WTC11 (cell line): ENCODE results near the gene PHAF1.

Experiments used
- FOXP1 ChIP-seq: sonication (generic); formaldehyde crosslinking; IDR thresholded peaks from 2 replicates; pipeline ENCODE4 v1.8.0; 2022; ENCODE audit warnings: missing genetic modification reagents, mild to moderate bottlenecking, moderate library complexity, borderline replicate concordance
- JUN ChIP-seq: sonication (generic); formaldehyde crosslinking; IDR thresholded peaks from 2 replicates; pipeline ENCODE4 v1.8.0; 2023; ENCODE audit warnings: mild to moderate bottlenecking, missing genetic modification reagents
- TF ChIP-seq, protein P1 (sequence below): fragments of 200-600 bp; IDR thresholded peaks from 2 replicates; pipeline ENCODE4 v1.8.0; 2022; ENCODE audit warnings: antibody characterized with exemption
- TF ChIP-seq, protein P2 (sequence below): sonication (generic); formaldehyde crosslinking; conservative IDR thresholded peaks from 2 replicates; pipeline ENCODE4 v1.8.1; 2023; ENCODE audit warnings: mild to moderate bottlenecking, low read depth, missing genetic modification reagents, moderate library complexity
- TF ChIP-seq, protein P3 (sequence below): sonication (generic); formaldehyde crosslinking; IDR thresholded peaks from 2 replicates; pipeline ENCODE4 v1.8.1; 2022; ENCODE audit warnings: mild to moderate bottlenecking, moderate library complexity, missing genetic modification reagents

DNA sequence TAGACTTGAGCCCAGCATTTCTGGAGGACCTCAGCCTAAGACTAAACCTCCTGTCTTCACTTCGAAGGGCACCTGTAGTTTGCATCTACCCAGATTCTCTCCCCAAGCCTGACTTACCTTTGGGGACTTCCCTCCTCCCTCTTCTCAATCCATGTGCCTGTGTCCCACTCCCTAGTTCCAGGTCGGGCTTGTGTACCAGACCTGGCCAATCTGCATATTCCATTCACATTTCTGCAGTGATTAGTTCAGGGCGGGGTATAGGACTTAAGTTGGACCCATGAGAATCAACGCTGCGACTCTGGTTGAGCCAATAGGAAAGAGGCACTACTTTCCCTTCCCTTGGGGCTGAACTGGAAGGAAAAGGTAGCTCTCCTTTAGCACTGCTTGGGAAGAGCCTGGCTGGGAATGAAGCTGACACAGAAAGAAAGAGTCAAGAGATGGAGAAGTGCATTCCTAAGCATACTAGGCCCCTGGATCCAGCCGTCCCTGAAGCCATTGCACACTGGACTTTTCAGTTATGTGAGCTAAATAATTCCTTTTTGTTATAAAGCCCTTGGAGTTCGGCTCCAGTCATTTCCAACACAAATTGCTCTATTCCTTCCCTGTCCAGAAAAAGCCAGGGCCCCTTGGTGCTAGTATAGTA is 47.5 kb downstream of the PHAF1 start:
- TF ChIP-seq, protein P1, sequence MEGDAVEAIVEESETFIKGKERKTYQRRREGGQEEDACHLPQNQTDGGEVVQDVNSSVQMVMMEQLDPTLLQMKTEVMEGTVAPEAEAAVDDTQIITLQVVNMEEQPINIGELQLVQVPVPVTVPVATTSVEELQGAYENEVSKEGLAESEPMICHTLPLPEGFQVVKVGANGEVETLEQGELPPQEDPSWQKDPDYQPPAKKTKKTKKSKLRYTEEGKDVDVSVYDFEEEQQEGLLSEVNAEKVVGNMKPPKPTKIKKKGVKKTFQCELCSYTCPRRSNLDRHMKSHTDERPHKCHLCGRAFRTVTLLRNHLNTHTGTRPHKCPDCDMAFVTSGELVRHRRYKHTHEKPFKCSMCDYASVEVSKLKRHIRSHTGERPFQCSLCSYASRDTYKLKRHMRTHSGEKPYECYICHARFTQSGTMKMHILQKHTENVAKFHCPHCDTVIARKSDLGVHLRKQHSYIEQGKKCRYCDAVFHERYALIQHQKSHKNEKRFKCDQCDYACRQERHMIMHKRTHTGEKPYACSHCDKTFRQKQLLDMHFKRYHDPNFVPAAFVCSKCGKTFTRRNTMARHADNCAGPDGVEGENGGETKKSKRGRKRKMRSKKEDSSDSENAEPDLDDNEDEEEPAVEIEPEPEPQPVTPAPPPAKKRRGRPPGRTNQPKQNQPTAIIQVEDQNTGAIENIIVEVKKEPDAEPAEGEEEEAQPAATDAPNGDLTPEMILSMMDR, result no peak
- TF ChIP-seq, protein P2, sequence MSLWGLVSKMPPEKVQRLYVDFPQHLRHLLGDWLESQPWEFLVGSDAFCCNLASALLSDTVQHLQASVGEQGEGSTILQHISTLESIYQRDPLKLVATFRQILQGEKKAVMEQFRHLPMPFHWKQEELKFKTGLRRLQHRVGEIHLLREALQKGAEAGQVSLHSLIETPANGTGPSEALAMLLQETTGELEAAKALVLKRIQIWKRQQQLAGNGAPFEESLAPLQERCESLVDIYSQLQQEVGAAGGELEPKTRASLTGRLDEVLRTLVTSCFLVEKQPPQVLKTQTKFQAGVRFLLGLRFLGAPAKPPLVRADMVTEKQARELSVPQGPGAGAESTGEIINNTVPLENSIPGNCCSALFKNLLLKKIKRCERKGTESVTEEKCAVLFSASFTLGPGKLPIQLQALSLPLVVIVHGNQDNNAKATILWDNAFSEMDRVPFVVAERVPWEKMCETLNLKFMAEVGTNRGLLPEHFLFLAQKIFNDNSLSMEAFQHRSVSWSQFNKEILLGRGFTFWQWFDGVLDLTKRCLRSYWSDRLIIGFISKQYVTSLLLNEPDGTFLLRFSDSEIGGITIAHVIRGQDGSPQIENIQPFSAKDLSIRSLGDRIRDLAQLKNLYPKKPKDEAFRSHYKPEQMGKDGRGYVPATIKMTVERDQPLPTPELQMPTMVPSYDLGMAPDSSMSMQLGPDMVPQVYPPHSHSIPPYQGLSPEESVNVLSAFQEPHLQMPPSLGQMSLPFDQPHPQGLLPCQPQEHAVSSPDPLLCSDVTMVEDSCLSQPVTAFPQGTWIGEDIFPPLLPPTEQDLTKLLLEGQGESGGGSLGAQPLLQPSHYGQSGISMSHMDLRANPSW, result no peak
- TF ChIP-seq FOXP1 (no peak), JUN (CRISPR knock-in tag) (no peak)
- TF ChIP-seq, protein P3, sequence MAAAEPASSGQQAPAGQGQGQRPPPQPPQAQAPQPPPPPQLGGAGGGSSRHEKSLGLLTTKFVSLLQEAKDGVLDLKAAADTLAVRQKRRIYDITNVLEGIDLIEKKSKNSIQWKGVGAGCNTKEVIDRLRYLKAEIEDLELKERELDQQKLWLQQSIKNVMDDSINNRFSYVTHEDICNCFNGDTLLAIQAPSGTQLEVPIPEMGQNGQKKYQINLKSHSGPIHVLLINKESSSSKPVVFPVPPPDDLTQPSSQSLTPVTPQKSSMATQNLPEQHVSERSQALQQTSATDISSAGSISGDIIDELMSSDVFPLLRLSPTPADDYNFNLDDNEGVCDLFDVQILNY (CRISPR knock-in tag), result no peak
